GM12878 (cell line): ENCODE results near the gene PCK2. TPM values are rescaled to one million over a fixed set of nuclear protein-coding genes. Genes with fewer than 3 reads are reported as not detected.

ENCODE experiments used
- ATAC-seq: fragments of 200-7000 bp; cut with Tn5 transposase; 3 replicates; pipeline ENCODE4 v1.9.1; 2020; ENCODE audit warnings: mild to moderate bottlenecking, moderate library complexity
- BruUV-seq: library from RNA; stranded (reverse); fragments of 400-500 nt; replicated peaks from 2 replicates; lab custom pipeline; 2021; lab: Mats Ljungman, UMichigan
- CTCF ChIA-PET: fragments of 300-600 bp; sonication (Branson Sonifier 250); formaldehyde crosslinking; extraction: SDS; loops from one replicate; lab custom pipeline; 2021; ENCODE audit warnings: inconsistent platforms; lab: Yijun Ruan, JAX
- POLR2A ChIA-PET: fragments of 350-600 bp; formaldehyde crosslinking; extraction: SDS; loops from one replicate; lab custom pipeline; 2021; ENCODE audit warnings: inconsistent platforms; lab: Charles Lee
- RAD21 ChIA-PET: fragments of 300-600 bp; sonication (Branson Sonifier 250); formaldehyde crosslinking; loops from one replicate; lab custom pipeline; 2023; ENCODE audit warnings: antibody characterized with exemption; ENCODE audit not compliant: unreplicated experiment; lab: Charles Lee
- SMC1A ChIA-PET: fragments of 300-600 bp; sonication (Branson Sonifier 250); formaldehyde crosslinking; loops from one replicate; lab custom pipeline; 2023; ENCODE audit not compliant: unreplicated experiment, uncharacterized antibody; lab: Charles Lee
- DNase-seq: peaks from one replicate; pipeline ENCODE4 v3.0.0-alpha.2; 2011; ENCODE audit warnings: low read depth, low spot score
- FAIRE-seq: peaks from 3 replicates; lab custom pipeline; 2011; peaks lifted over from hg19 to GRCh38; lab: Jason Lieb, UNC
- H2AFZ ChIP-seq: 2 replicates; pipeline ENCODE4 v1.6.0; 2011; ENCODE audit warnings: low read depth, low read length, control low read depth; ENCODE audit not compliant: control insufficient read depth
- H3K27ac ChIP-seq: 2 replicates; pipeline ENCODE4 v1.5.1; 2011; ENCODE audit warnings: control low read depth; ENCODE audit not compliant: control insufficient read depth, insufficient read depth
- H3K27me3 ChIP-seq, 2 experiments: replicated peaks in 1 of 2; 2 replicates each; pipeline versions ENCODE4 v1.6.0 to v1.6.1; 2011; ENCODE audit warnings: low read length in 1 of 2; ENCODE audit not compliant: control insufficient read depth in 2 of 2, insufficient read depth in 2 of 2
- H3K36me3 ChIP-seq, 2 experiments: 2 replicates each; pipeline ENCODE4 v1.5.1; 2011; ENCODE audit warnings: low read length in 1 of 2; ENCODE audit not compliant: control insufficient read depth in 2 of 2, insufficient read depth in 2 of 2
- H3K4me1 ChIP-seq: 2 replicates; pipeline ENCODE4 v1.6.1; 2011; ENCODE audit warnings: mild to moderate bottlenecking, low read length, moderate library complexity, mixed read lengths; ENCODE audit not compliant: control insufficient read depth, insufficient read depth
- H3K4me2 ChIP-seq: 2 replicates; pipeline ENCODE4 v1.6.0; 2011; ENCODE audit warnings: control low read depth; ENCODE audit not compliant: control insufficient read depth, insufficient read depth
- H3K4me3 ChIP-seq: fragments of 200-600 bp; sonication (generic); 2 replicates; pipeline ENCODE4 v1.5.1; 2016
- H3K79me2 ChIP-seq: 2 replicates; pipeline ENCODE4 v1.6.0; 2011; ENCODE audit warnings: low read length; ENCODE audit not compliant: control insufficient read depth, insufficient read depth
- H3K9ac ChIP-seq: 2 replicates; pipeline ENCODE4 v1.8.0; 2011; ENCODE audit warnings: low read length, control low read depth, mixed read lengths; ENCODE audit not compliant: control insufficient read depth, insufficient read depth
- H3K9me3 ChIP-seq: replicated peaks from 3 replicates; pipeline ENCODE4 v1.5.1; 2011; ENCODE audit warnings: mild to moderate bottlenecking, low read length; ENCODE audit not compliant: control insufficient read depth, insufficient read depth
- H4K20me1 ChIP-seq: 2 replicates; pipeline ENCODE4 v1.6.0; 2011; ENCODE audit not compliant: control insufficient read depth, insufficient read depth
- BCLAF1 ChIP-seq: fragments of 450-650 bp; IDR thresholded peaks from 2 replicates; pipeline ENCODE4 v1.6.1; 2017; ENCODE audit warnings: antibody characterized with exemption, mild to moderate bottlenecking, moderate library complexity
- CREM ChIP-seq: IDR thresholded peaks from 2 replicates; pipeline ENCODE4 v1.6.1; 2014; ENCODE audit warnings: antibody characterized with exemption, low read depth
- CTCF ChIP-seq, 3 experiments: IDR thresholded peaks in 2 of 3; conservative IDR thresholded peaks in 1 of 3; 2 replicates each; pipeline ENCODE4 v1.5.1; 2011; ENCODE audit warnings: low read depth in 3 of 3, low read length in 3 of 3, mild to moderate bottlenecking in 3 of 3, control low read depth in 2 of 3, moderate library complexity in 2 of 3, inconsistent platforms in 1 of 3, mixed read lengths in 1 of 3; ENCODE audit not compliant: control insufficient read depth in 2 of 3, insufficient read depth in 1 of 3; ENCODE audit errors: extremely low read depth in 1 of 3
- FOS ChIP-seq: IDR thresholded peaks from 3 replicates; pipeline ENCODE4 v1.6.1; 2011; ENCODE audit warnings: borderline replicate concordance; ENCODE audit not compliant: insufficient read length; ENCODE audit errors: extremely low read depth
- JUNB ChIP-seq: IDR thresholded peaks from 2 replicates; pipeline ENCODE4 v1.6.1; 2016; ENCODE audit warnings: antibody characterized with exemption, mild to moderate bottlenecking
- KDM1A ChIP-seq: fragments of 200-600 bp; sonication (generic); IDR thresholded peaks from 2 replicates; pipeline ENCODE4 v1.6.1; 2016; ENCODE audit warnings: borderline replicate concordance
- LARP7 ChIP-seq: fragments of 450-650 bp; IDR thresholded peaks from 2 replicates; pipeline ENCODE4 v1.6.1; 2017; ENCODE audit warnings: mild to moderate bottlenecking
- PAX5 ChIP-seq: IDR thresholded peaks from 2 replicates; pipeline ENCODE4 v1.6.1; 2011; ENCODE audit warnings: low read depth, low read length, borderline replicate concordance
- PAX8 ChIP-seq: fragments of 450-650 bp; IDR thresholded peaks from 2 replicates; pipeline ENCODE4 v1.6.1; 2017; ENCODE audit warnings: mild to moderate bottlenecking, moderate library complexity
- POLR2A ChIP-seq: IDR thresholded peaks from 2 replicates; pipeline ENCODE4 v1.6.1; 2011; ENCODE audit warnings: low read depth, mild to moderate bottlenecking, low read length
- SIN3A ChIP-seq: IDR thresholded peaks from 2 replicates; pipeline ENCODE4 v1.6.1; 2012; ENCODE audit warnings: low read depth, low read length, improper control_type of control experiment
- STAT3 ChIP-seq: IDR thresholded peaks from 2 replicates; pipeline ENCODE4 v1.6.1; 2011; ENCODE audit warnings: low read depth, low read length, improper control_type of control experiment
- WGBS: methylation state at CpG from one replicate; pipeline ENCODE4 v1.1.6; 2016; ENCODE audit warnings: low lambda C conversion rate; ENCODE audit not compliant: insufficient replicate concordance, insufficient coverage; ENCODE audit errors: missing lambda C conversion rate; 5-methylcytosine and 5-hydroxymethylcytosine counted together
- in situ Hi-C: fragments of 300-500 bp; cut with MboI; formaldehyde crosslinking; loops from 9 replicates; pipeline ENCODE4 v1.14.3; 2018; ENCODE audit warnings: mixed read lengths
- intact Hi-C: fragments of 100-400 bp; cut with micrococcal nuclease; formaldehyde crosslinking; loops from one replicate; pipeline ENCODE4 v1.14.2; 2022; ENCODE audit not compliant: unreplicated experiment
- polyA plus RNA-seq, 11 experiments: library from polyadenylated mRNA; depleted of rRNA in 4 of 11; unstranded in 6 of 11; stranded (reverse) in 5 of 11; fragments of >200 nt; fragmentation: Nextera tagmentation in 4 of 11; fragmentation: Illumina TruSeq in 1 of 11; extraction: Ambion mirVana in 4 of 11; extraction: Trizol in 1 of 11; gene quantifications; 1 replicate in 1 of 11; 2 replicates in 10 of 11; pipeline versions ENCODE4 v1.2.1 to v1.2.3, GENCODE V29; 2011 to 2016; ENCODE audit warnings: inconsistent platforms in 2 of 11, missing spikeins in 2 of 11, low read depth in 1 of 11
- total RNA-seq, 4 experiments: library from RNA; depleted of rRNA in 3 of 4; stranded (reverse); fragments of >200 nt in 3 of 4; fragmentation: Illumina TruSeq in 1 of 4; extraction: Trizol in 1 of 4; gene quantifications; 2 replicates each; pipeline versions ENCODE4 v1.2.1 to v1.2.3, GENCODE V29; 2013 to 2021

PCK2 gene
- total and polyA plus RNA-seq, 10 of the 15 experiments (the other 5 are each of a cell fraction or from before 2014, with no cell fraction given): 6.6 to 110 (median 44.6) TPM

DNA sequence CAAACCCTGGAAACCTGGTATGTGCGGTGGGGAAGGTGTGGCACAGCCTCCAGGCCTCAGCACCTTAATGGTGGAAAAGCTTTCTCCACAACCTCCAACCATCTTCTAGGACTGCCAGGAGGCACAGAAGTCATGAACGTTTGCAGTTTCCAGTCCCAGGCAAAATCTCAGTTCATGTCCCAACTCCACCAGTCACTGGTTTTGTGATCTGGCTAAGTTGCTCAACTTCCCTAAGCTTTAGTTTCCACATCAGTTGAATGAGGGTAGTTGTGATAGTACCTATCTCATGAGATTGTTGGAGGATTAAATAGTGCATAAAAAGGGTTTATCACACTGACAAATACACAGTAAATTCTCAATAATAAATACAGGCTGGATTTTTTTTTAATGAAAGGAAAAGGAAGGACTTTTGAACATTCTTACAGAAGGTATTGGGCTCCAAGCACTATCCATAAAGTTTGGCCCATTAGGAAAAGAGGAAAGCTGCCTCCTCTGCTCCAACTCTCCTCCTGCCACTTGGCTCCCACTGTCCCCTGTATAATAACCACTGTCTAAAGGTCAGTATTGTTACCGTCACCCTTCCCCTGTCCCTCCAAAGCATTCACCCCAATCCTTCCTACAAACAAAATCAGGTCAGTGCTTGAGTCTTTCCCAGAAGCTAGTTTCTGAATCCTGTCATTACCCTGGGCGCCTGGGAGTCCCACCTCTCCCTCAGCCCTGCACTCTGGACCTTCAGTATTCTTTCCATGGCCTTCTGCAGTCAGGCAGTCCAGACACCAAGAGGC lies 6.3 kb downstream of the PCK2 start:
- H3K4me1 ChIP-seq: no peaks in the 10 kb centered on the region
- in situ Hi-C loops (loop anchor here (25.0 kb wide), 1 partner anchor 788 kb away; the partner anchor contains the start of genes BCL2L2, PABPN1 and PPP1R3E), intact Hi-C loops (no loop called here)
- CTCF ChIA-PET: interaction anchor here (1.6 to 11.3 kb wide), 3 partner anchors 7 to 42 kb away, joined by 7 to 294 read pairs (median 8); partner anchors contain the start of gene PCK2
- H2AFZ ChIP-seq: no peak overlapping the region
- TF ChIP-seq CREM: no peak
- TF ChIP-seq STAT3: no peak
- no peak for TF ChIP-seq JUNB
- no peak for TF ChIP-seq KDM1A
- no peak for TF ChIP-seq LARP7
- TF ChIP-seq FOS: no peak
- TF ChIP-seq PAX8: no peak
- TF ChIP-seq CTCF (IDR thresholded peaks at IDR 0.05 in 2 of 3, conservative IDR thresholded peaks at IDR 0.05 in 1 of 3; ENCODE audit: control insufficient read depth in 2 of 3, extremely low read depth in 1 of 3, insufficient read depth in 1 of 3, low read depth in 3 of 3, low read length in 3 of 3): no peak
- no peak for TF ChIP-seq POLR2A
- no peak for TF ChIP-seq PAX5
- TF ChIP-seq BCLAF1: no peak
- TF ChIP-seq SIN3A: no peak
- TF ChIP-seq, all 136 proteins: peak for 0
- BruUV-seq: no TSS peak
- H3K27me3 ChIP-seq: no peaks in the 10 kb centered on the region
- H3K9ac ChIP-seq: no peak overlapping the region
- H3K4me2 ChIP-seq: no peak overlapping the region
- WGBS: 71% methylated on average over 4 of the region's 4 CpGs
- ChIA-PET RAD21 (interaction anchor here (1.2 kb wide), 1 partner anchor 8 kb away, joined by 3 read pairs; no protein-coding TSS in a partner anchor), SMC1A (interaction anchor here (0.8 to 1.6 kb wide), 2 partner anchors 8 to 9 kb away, joined by 3 to 4 read pairs; no protein-coding TSS in a partner anchor), POLR2A (interaction anchor here (1.0 kb wide), 1 partner anchor 13 kb away, joined by 3 read pairs; no protein-coding TSS in a partner anchor)
- H3K36me3 ChIP-seq: peaks cover 11 to 14% of the 10 kb centered on the region in 2 experiments; a peak in 3 of 4 replicates
- no peaks in the 10 kb centered on the region for H3K9me3 ChIP-seq
- no peak for FAIRE-seq
- H3K79me2 ChIP-seq: peaks cover 9% of the 10 kb centered on the region
- no peak overlapping the region for H3K4me3 ChIP-seq
- DNase-seq: no peak
- no peaks in the 10 kb centered on the region for H4K20me1 ChIP-seq
- no peak overlapping the region for H3K27ac ChIP-seq
- no peak for ATAC-seq
